Measurements from ENCODE around the gene GPSM3. TPM values are rescaled to one million over a fixed set of nuclear protein-coding genes. Genes with fewer than 3 reads are reported as not detected.
"Not testable (repeated sequence)": the region's sequence is repeated elsewhere in the genome, so short reads cannot be mapped to it uniquely, and the experiment has no call there.

GPSM3 gene
- total RNA-seq, 1 experiment from 2014 or later: 11.8 TPM

- H2AK5ac ChIP-seq (ENCODE audit: insufficient read length, low read length); H3K23me2 ChIP-seq (ENCODE audit: insufficient read length, low read depth, low read length, poor library complexity, severe bottlenecking); H3K4me1 ChIP-seq (ENCODE audit: insufficient read depth, low read length); H2BK5ac ChIP-seq (ENCODE audit: insufficient read length, low read length); H3K9ac ChIP-seq (ENCODE audit: extremely low read depth, insufficient read length, low read length); H3K18ac ChIP-seq (ENCODE audit: insufficient read length, low read depth, low read length); H2BK12ac ChIP-seq (ENCODE audit: insufficient read length, low read depth, low read length); H3K9me3 ChIP-seq (ENCODE audit: control insufficient read depth, low read depth, low read length); H3K79me1 ChIP-seq (ENCODE audit: insufficient read depth, low read depth, low read length, poor library complexity, severe bottlenecking); H4K8ac ChIP-seq (replicated peaks; ENCODE audit: insufficient read length, low read depth, low read length); H3K4me2 ChIP-seq (ENCODE audit: insufficient read depth, insufficient read length, low read length); H4K91ac ChIP-seq (ENCODE audit: insufficient read length, low read depth, low read length); H2BK15ac ChIP-seq (ENCODE audit: low read depth, low read length); H3K23ac ChIP-seq (ENCODE audit: insufficient read length, low read depth, low read length); H3K27ac ChIP-seq (ENCODE audit: insufficient read length, low read depth, low read length); H3K14ac ChIP-seq (ENCODE audit: insufficient read depth, low read length); H2AFZ ChIP-seq (ENCODE audit: low read length); H2BK120ac ChIP-seq (ENCODE audit: low read depth, low read length, poor library complexity, severe bottlenecking); H3K4ac ChIP-seq (ENCODE audit: low read depth, low read length); H4K20me1 ChIP-seq (ENCODE audit: control insufficient read depth, insufficient read depth, insufficient read length); H3K9me3 Mint-ChIP-seq; H3K56ac ChIP-seq (ENCODE audit: insufficient read length, low read depth, low read length); H4K5ac ChIP-seq (ENCODE audit: insufficient read length, low read depth, low read length); H2BK20ac ChIP-seq (ENCODE audit: low read depth, low read length, poor library complexity, severe bottlenecking); H3K79me2 ChIP-seq (ENCODE audit: insufficient read depth, low read length); H3K27me3 ChIP-seq (ENCODE audit: insufficient read depth, low read length); H3T11ph ChIP-seq (ENCODE audit: low read length); H3K27me3 Mint-ChIP-seq (ENCODE audit: low read depth): not testable (repeated sequence)
- Mint-ChIP-seq H3K4me1 (peaks cover 19 to 34% of the 10 kb centered on the region in 2 experiments), H3K4me3 (peak overlapping the region; percentile 33 to 56; a peak in 3 of 5 replicates), H3K27ac (peak overlapping the region; percentile 32 to 90 (median 90); a peak in 5 of 7 replicates), H3K36me3 (ENCODE audit: insufficient read depth in 1 of 3, low read depth in 3 of 3) (peaks cover 20 to 68% (median 54%) of the 10 kb centered on the region in 3 experiments; a peak in 6 of 7 replicates)
- peak; percentile 88 for DNase-seq
- no CpG with 5 or more reads among the region's 11 CpGs for WGBS (ENCODE audit: extremely low coverage, insufficient read length, low lambda C conversion rate)
These were observed 6.7 kb downstream of the GPSM3 start for GRCh38 chr6:32185681-32186131.

Measured in H9 (cell line).